Glutamatergic neuron (in vitro differentiated cells): ENCODE data around the gene TJP1. TPM values are rescaled to one million over a fixed set of nuclear protein-coding genes. Genes with fewer than 3 reads are reported as not detected.
"Not testable (repeated sequence)": the region's sequence is repeated elsewhere in the genome, so short reads cannot be mapped to it uniquely, and the experiment has no call there.

Experiments
- DNase-seq: peaks from one replicate; pipeline ENCODE4 v3.0.0; 2022
- H3K27ac Mint-ChIP-seq: one replicate; pipeline ENCODE4 v1.8.0; 2020; ENCODE audit warnings: mild to moderate bottlenecking, mixed read lengths, inconsistent platforms; ENCODE audit not compliant: unreplicated experiment
- H3K27me3 Mint-ChIP-seq: one replicate; pipeline ENCODE4 v1.8.0; 2020; ENCODE audit warnings: mild to moderate bottlenecking, moderate library complexity, mixed read lengths, inconsistent platforms; ENCODE audit not compliant: unreplicated experiment
- H3K36me3 Mint-ChIP-seq: one replicate; pipeline ENCODE4 v1.8.0; 2020; ENCODE audit warnings: mild to moderate bottlenecking, mixed read lengths, inconsistent platforms; ENCODE audit not compliant: unreplicated experiment
- H3K4me1 Mint-ChIP-seq: one replicate; pipeline ENCODE4 v1.8.0; 2020; ENCODE audit warnings: mild to moderate bottlenecking, low read depth, mixed read lengths, inconsistent platforms; ENCODE audit not compliant: unreplicated experiment
- H3K4me3 Mint-ChIP-seq: one replicate; pipeline ENCODE4 v1.8.0; 2020; ENCODE audit warnings: mild to moderate bottlenecking, mixed read lengths, inconsistent platforms; ENCODE audit not compliant: unreplicated experiment
- H3K9me3 Mint-ChIP-seq: one replicate; pipeline ENCODE4 v1.8.0; 2020; ENCODE audit warnings: mild to moderate bottlenecking, moderate library complexity, mixed read lengths, inconsistent platforms; ENCODE audit not compliant: unreplicated experiment
- total RNA-seq: library from RNA; stranded (reverse); fragmentation: NEBNext Ultra II Directional; extraction: Animal tissue kit (Norgen Biotek cat#: 25700); gene quantifications from one replicate; pipeline ENCODE4 v1.2.1, GENCODE V29; 2021; ENCODE audit not compliant: unreplicated experiment
- TF ChIP-seq, protein P1 (sequence below): fragments of 200-600 bp; sonication (generic); IDR thresholded peaks from one replicate; pipeline ENCODE4 v1.5.0; 2021; ENCODE audit not compliant: partially characterized antibody, unreplicated experiment

Gene TJP1
- total RNA-seq, 1 donor from 2014 or later = 129 TPM

DNA sequence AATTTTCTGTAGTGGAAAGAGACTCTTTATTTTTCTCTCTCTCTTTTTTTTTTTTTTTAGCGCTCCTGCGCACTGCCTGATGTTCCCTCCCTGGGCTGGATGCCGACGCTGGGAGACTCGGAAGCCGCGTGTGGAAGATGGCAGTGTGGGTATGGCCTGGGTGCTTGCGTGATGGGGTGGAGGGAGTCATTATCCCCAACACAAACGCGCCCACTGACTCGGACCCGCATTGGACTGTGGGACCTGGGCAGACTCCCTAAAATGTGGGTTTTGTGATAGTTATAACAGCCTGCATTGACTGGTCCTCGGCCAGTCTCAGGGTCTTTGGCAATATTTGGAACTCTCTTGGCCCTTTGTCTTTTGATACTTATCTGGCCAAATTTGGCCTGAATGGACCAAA lies 157.9 kb downstream of the TJP1 start:
- no peaks in the 10 kb centered on the region for H3K27me3 Mint-ChIP-seq
- no peak for DNase-seq
- H3K36me3 Mint-ChIP-seq = no peaks in the 10 kb centered on the region

DNA sequence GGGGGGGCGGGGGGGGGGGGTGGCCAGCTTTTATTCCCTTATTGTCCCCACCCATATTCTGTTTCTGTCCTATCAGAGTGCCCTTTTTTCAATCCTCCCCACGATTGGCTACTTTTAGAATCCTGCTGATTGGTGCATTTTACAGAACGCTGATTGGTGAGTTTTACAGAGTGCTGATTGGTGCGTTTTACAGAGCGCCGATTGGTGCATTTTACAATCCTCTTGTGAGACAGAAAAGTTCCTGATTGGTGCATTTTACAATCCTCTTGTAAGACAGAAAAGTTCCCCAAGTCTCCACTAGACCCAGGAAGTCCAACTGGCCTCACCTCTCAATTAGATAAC lies 164.8 kb downstream of the TJP1 start:
- not testable (repeated sequence) for H3K4me3 Mint-ChIP-seq, H3K4me1 Mint-ChIP-seq, H3K27ac Mint-ChIP-seq, DNase-seq, H3K27me3 Mint-ChIP-seq, H3K9me3 Mint-ChIP-seq, H3K36me3 Mint-ChIP-seq

More for the DNA sequence above, 157.9 kb downstream of the TJP1 start:
- Mint-ChIP-seq H3K4me3 (no peak overlapping the region), H3K4me1 (peaks cover 5% of the 10 kb centered on the region), H3K9me3 (peaks cover 6% of the 10 kb centered on the region), H3K27ac (no peak overlapping the region)
- TF ChIP-seq, protein P1, sequence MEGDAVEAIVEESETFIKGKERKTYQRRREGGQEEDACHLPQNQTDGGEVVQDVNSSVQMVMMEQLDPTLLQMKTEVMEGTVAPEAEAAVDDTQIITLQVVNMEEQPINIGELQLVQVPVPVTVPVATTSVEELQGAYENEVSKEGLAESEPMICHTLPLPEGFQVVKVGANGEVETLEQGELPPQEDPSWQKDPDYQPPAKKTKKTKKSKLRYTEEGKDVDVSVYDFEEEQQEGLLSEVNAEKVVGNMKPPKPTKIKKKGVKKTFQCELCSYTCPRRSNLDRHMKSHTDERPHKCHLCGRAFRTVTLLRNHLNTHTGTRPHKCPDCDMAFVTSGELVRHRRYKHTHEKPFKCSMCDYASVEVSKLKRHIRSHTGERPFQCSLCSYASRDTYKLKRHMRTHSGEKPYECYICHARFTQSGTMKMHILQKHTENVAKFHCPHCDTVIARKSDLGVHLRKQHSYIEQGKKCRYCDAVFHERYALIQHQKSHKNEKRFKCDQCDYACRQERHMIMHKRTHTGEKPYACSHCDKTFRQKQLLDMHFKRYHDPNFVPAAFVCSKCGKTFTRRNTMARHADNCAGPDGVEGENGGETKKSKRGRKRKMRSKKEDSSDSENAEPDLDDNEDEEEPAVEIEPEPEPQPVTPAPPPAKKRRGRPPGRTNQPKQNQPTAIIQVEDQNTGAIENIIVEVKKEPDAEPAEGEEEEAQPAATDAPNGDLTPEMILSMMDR = no peak

DNA sequence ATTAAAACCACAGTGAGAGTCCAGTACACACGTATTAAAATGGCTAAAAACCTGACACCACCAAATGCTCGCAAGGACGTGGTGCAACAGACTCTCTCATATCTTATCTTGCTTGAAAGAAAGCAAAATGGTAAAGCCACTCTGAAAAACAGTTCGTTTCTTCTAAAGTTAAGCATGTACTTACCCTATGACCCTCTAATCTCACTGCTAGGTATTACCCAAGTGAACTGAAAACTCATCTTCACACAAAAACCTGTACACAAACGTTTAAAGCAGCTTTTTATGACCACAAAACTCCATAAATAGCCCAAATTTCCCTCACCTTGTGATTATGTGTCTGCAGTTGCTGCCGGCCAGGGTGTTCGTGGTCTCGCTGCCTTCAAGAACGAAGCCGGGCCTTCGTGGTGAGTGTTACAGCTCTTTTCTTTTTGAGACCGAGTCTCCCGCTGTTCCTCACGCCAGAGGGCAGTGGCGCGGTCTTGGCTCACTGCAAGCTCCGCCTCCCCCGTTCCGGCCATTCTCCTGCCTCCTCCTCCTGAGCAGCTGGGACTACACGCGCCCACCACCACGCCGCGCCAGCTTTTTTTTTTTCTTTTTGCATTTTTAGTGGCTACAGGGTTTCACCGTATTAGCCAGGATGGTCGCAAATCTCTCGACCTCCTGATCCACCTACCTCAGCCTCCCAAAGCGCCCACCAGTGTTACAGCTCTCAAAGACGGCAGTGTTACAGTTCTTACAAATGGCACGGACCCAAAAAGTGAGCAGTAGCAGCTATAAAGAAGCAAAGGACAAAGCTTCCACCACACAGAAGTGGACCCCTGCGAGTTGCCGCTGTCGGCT lies 165.4 kb downstream of the TJP1 start:
- Mint-ChIP-seq H3K27ac (no peak overlapping the region), H3K9me3 (no peaks in the 10 kb centered on the region), H3K27me3 (no peaks in the 10 kb centered on the region), H3K36me3 (no peaks in the 10 kb centered on the region), H3K4me3 (no peak overlapping the region), H3K4me1 (no peaks in the 10 kb centered on the region)
- TF ChIP-seq, protein P1 = no peak
- DNase-seq = peak; percentile 75

DNA sequence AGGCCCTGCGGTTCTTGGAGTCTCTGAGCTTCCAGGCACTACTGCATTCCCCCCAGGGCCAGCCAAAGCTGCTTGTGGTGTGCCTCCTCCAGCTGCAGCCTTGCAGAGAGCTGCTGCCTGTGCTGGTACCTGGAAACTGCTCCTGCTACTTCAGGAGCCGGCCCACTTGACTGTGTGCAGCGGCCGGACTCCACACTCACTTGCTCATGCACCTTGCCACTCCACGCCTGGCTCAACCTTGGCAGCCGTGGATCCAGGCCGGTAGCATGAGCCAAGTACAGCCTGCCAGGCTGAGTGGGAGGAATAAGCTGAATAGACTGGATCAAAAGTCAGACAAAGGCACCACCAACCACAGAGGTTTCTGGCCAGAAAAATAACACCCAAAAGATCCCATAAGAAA lies 169.7 kb downstream of the TJP1 start:
- no peak for DNase-seq
- Mint-ChIP-seq H3K36me3 (no peaks in the 10 kb centered on the region), H3K9me3 (no peaks in the 10 kb centered on the region), H3K27me3 (no peaks in the 10 kb centered on the region), H3K27ac (no peak overlapping the region), H3K4me1 (no peaks in the 10 kb centered on the region), H3K4me3 (no peak overlapping the region)
- TF ChIP-seq, protein P1 = no peak

DNA sequence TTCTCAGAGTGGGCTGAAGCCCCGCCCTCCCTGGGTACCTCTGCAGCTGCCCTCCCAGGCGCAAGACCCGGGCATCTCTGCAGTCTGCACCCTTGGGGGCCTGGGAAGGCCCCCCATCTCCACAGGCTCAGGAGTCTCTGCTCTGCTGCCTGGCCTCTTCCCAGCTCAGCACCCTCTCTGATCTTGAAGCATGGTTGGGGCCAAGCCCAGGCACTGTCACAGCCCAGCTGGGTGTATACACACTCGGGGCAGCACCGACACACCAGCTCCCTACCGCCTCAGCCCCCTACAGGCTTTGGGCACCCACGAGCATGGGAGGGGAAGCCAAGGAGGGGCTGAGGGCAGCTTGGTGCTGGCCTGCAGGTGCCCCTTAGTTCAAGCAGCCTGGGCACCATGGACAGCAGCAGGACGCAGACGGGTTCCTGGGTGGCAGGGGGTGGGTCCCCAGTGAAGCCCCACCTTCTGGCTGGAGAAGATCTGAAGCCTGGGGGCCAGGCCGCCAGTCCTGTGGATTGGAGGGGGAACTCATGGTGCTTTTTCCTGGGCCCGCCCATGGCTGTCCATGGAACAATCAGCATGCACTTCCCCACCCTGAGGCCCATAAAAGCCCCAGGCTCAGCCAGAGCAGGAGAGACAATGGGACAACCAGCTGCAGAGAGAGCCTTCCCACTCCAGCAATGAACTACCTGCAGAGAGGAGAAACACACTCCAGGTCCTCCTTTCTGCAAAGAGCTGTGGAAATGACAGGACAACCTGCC lies 170.6 kb downstream of the TJP1 start:
- Mint-ChIP-seq H3K4me1 (no peaks in the 10 kb centered on the region), H3K4me3 (no peak overlapping the region), H3K27me3 (no peaks in the 10 kb centered on the region), H3K27ac (no peak overlapping the region), H3K9me3 (no peaks in the 10 kb centered on the region), H3K36me3 (no peaks in the 10 kb centered on the region)
- DNase-seq = no peak
- TF ChIP-seq, protein P1 = no peak
